Parathyroid adenoma (tissue), 2 donors: ENCODE data around the gene COPS2.

Source experiments
- H2AFZ ChIP-seq: fragments of 300-600 bp; sonication (generic); one replicate; pipeline ENCODE4 v1.7.0; 2017; ENCODE audit warnings: antibody characterized with exemption, mild to moderate bottlenecking
- H3K27ac ChIP-seq: fragments of 300-600 bp; sonication (generic); one replicate; pipeline ENCODE4 v1.7.0; 2017
- H3K27me3 ChIP-seq: fragments of 300-600 bp; sonication (generic); one replicate; pipeline ENCODE4 v1.7.0; 2017; ENCODE audit warnings: low read length; ENCODE audit not compliant: control insufficient read depth, insufficient read depth
- H3K36me3 ChIP-seq: fragments of 300-600 bp; sonication (generic); one replicate; pipeline ENCODE4 v1.7.0; 2017; ENCODE audit warnings: low read length; ENCODE audit not compliant: control insufficient read depth, insufficient read depth
- H3K4me1 ChIP-seq: fragments of 300-600 bp; sonication (generic); one replicate; pipeline ENCODE4 v1.7.0; 2017; ENCODE audit warnings: control low read depth
- H3K4me2 ChIP-seq: fragments of 300-600 bp; sonication (generic); one replicate; pipeline ENCODE4 v1.7.0; 2017; ENCODE audit warnings: low read length
- H3K4me3 ChIP-seq: fragments of 300-600 bp; sonication (generic); one replicate; pipeline ENCODE4 v1.7.0; 2017; ENCODE audit warnings: low read depth, low read length
- H3K79me2 ChIP-seq: fragments of 300-600 bp; sonication (generic); one replicate; pipeline ENCODE4 v1.7.0; 2017; ENCODE audit warnings: control low read depth
- H3K9ac ChIP-seq: fragments of 300-600 bp; sonication (generic); one replicate; pipeline ENCODE4 v1.7.0; 2017; ENCODE audit warnings: mild to moderate bottlenecking
- H3K9me3 ChIP-seq: fragments of 300-600 bp; sonication (generic); one replicate; pipeline ENCODE4 v1.7.0; 2017; ENCODE audit warnings: low read length; ENCODE audit not compliant: control insufficient read depth
- TF ChIP-seq, protein P1 (sequence below): fragments of 300-600 bp; sonication (generic); IDR thresholded peaks from one replicate; pipeline ENCODE4 v1.7.0; 2017; ENCODE audit warnings: antibody characterized with exemption, mild to moderate bottlenecking
- donor health status: primary hyperparathyroidism.

COPS2 gene

GRCh38 chr15:49115062-49115461, 40.3 kb downstream of the COPS2 start:
- TF ChIP-seq, protein P1, sequence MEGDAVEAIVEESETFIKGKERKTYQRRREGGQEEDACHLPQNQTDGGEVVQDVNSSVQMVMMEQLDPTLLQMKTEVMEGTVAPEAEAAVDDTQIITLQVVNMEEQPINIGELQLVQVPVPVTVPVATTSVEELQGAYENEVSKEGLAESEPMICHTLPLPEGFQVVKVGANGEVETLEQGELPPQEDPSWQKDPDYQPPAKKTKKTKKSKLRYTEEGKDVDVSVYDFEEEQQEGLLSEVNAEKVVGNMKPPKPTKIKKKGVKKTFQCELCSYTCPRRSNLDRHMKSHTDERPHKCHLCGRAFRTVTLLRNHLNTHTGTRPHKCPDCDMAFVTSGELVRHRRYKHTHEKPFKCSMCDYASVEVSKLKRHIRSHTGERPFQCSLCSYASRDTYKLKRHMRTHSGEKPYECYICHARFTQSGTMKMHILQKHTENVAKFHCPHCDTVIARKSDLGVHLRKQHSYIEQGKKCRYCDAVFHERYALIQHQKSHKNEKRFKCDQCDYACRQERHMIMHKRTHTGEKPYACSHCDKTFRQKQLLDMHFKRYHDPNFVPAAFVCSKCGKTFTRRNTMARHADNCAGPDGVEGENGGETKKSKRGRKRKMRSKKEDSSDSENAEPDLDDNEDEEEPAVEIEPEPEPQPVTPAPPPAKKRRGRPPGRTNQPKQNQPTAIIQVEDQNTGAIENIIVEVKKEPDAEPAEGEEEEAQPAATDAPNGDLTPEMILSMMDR = no peak
- Histone ChIP-seq H3K4me2 (no peak overlapping the region), H3K36me3 (no peaks in the 10 kb centered on the region), H3K9ac (no peak overlapping the region), H3K4me3 (no peak overlapping the region), H2AFZ (no peak overlapping the region), H3K4me1 (no peaks in the 10 kb centered on the region), H3K27me3 (no peaks in the 10 kb centered on the region), H3K27ac (no peak overlapping the region), H3K79me2 (no peaks in the 10 kb centered on the region), H3K9me3 (no peaks in the 10 kb centered on the region)

GRCh38 chr15:49110158-49110944, 45.0 kb downstream of the COPS2 start:
- H3K9me3 ChIP-seq = no peaks in the 10 kb centered on the region
- H3K79me2 ChIP-seq = no peaks in the 10 kb centered on the region
- TF ChIP-seq, protein P1 = no peak
- H3K36me3 ChIP-seq = no peaks in the 10 kb centered on the region
- no peak overlapping the region for H3K4me2 ChIP-seq
- H3K4me3 ChIP-seq = no peak overlapping the region
- no peak overlapping the region for H3K27ac ChIP-seq
- H3K9ac ChIP-seq = no peak overlapping the region
- no peaks in the 10 kb centered on the region for H3K27me3 ChIP-seq
- no peaks in the 10 kb centered on the region for H3K4me1 ChIP-seq
- no peak overlapping the region for H2AFZ ChIP-seq

DNA sequence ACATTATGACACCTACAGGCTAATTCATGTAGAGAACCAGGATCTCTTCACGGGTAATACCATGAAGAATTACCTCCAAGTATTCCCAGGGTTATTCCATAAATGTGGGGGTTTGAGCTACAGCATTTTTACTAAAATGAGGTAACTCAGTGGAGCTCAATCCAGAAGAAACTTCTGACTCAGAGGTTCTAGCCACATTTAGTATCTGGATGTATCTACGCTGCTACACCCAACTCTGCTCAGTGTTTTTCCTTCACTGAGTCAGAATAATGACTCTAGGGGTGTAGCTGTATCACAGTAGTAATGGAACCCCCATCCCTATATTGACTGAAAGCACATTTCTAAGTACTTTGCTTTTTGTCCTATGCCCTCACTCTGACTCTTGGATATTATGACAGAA, 52.4 kb downstream of the COPS2 start:
- Histone ChIP-seq H3K9ac (no peak overlapping the region), H3K36me3 (no peaks in the 10 kb centered on the region), H3K4me3 (no peak overlapping the region), H3K4me2 (no peak overlapping the region), H2AFZ (no peak overlapping the region), H3K27ac (no peak overlapping the region), H3K4me1 (peaks cover 2% of the 10 kb centered on the region), H3K9me3 (no peaks in the 10 kb centered on the region), H3K27me3 (no peaks in the 10 kb centered on the region), H3K79me2 (no peaks in the 10 kb centered on the region)
- TF ChIP-seq, protein P1 = no peak

DNA sequence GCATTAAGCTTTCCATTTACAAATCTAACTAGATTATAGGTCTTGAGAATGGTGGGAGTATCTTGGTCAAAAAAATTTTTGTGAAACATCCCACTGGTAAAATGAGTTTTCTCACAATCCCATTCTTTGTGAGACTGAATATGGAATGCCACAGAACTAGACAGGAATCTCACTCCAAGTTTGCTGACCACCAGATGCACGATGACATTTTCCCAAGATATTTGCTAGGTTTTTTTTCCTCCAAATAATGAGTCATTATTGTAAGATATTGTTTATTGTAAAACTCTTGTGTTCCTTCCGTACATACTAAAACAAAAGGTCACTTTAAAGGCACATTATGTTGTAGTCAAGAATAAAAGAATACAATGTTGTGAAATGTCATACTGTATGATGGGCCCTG, 53.9 kb downstream of the COPS2 start:
- H3K27me3 ChIP-seq = no peaks in the 10 kb centered on the region
- no peak overlapping the region for H3K4me3 ChIP-seq
- H3K36me3 ChIP-seq = no peaks in the 10 kb centered on the region
- H3K27ac ChIP-seq = no peak overlapping the region
- H3K9ac ChIP-seq = no peak overlapping the region
- no peaks in the 10 kb centered on the region for H3K9me3 ChIP-seq
- TF ChIP-seq, protein P1 = no peak
- H2AFZ ChIP-seq = no peak overlapping the region
- peaks cover 2% of the 10 kb centered on the region for H3K4me1 ChIP-seq
- H3K79me2 ChIP-seq = no peaks in the 10 kb centered on the region
- H3K4me2 ChIP-seq = no peak overlapping the region
